ENCODE measurements around the gene RSPH3. TPM values are rescaled to one million over a fixed set of nuclear protein-coding genes. Genes with fewer than 3 reads are reported as not detected.

The RSPH3 gene
- total and polyA plus RNA-seq, 2 of the 13 experiments (the other 11 are each of a cell fraction or from before 2014, with no cell fraction given): 1.3 to 3.5 TPM

- TF ChIP-seq IRF1 (CRISPR knock-in tag; IDR thresholded peaks at IDR 0.05; ENCODE audit: low read depth) (0 out of 2 replicates have a peak, but pooled peaks have one; percentile 41), ZNF317 (CRISPR knock-in tag; IDR thresholded peaks at IDR 0.05) (peak; percentile 94), ZNF256 (CRISPR knock-in tag; conservative IDR thresholded peaks at IDR 0.05) (peak; percentile 96), TEAD2 (CRISPR knock-in tag; IDR thresholded peaks at IDR 0.05) (peak; percentile 84; the same call in 1 of the 2 replicates), SRSF9 (IDR thresholded peaks at IDR 0.05; ENCODE audit: borderline replicate concordance, insufficient read depth, low read depth, low read length, poor library complexity, severe bottlenecking) (no peak), SYNCRIP (IDR thresholded peaks at IDR 0.05; ENCODE audit: insufficient read depth, low read depth, low read length) (no peak), TFDP2 (CRISPR knock-in tag; IDR thresholded peaks at IDR 0.05) (peak; percentile 96), YEATS4 (CRISPR knock-in tag; IDR thresholded peaks at IDR 0.05; ENCODE audit: borderline replicate concordance) (peak; percentile 99), ZNF34 (CRISPR knock-in tag; IDR thresholded peaks at IDR 0.05; ENCODE audit: borderline replicate concordance) (peak; percentile 97), SUZ12 (IDR thresholded peaks at IDR 0.05; ENCODE audit: low read depth, low read length) (0 out of 2 replicates have a peak, but pooled peaks have one; percentile 5), HOXA5 (CRISPR knock-in tag; IDR thresholded peaks at IDR 0.05) (peak; percentile 97), EP300 (IDR thresholded peaks at IDR 0.05; ENCODE audit: low read depth in 2 of 2, low read length in 2 of 2) (no peak; a peak in 1 of 4 replicates), EP300 (CRISPR knock-in tag; IDR thresholded peaks at IDR 0.05; ENCODE audit: borderline replicate concordance) (peak; percentile 47; the same call in 1 of the 2 replicates), ARID5B (CRISPR knock-in tag; IDR thresholded peaks at IDR 0.05) (peak; percentile 88), TFAP4 (IDR thresholded peaks at IDR 0.05; ENCODE audit: borderline replicate concordance, low read depth) (peak; percentile 94), SRSF4 (IDR thresholded peaks at IDR 0.05; ENCODE audit: low read depth, low read length, poor library complexity, severe bottlenecking) (no peak), ZNF816 (CRISPR knock-in tag; IDR thresholded peaks at IDR 0.05; ENCODE audit: borderline replicate concordance) (peak; percentile 96; the same call in 1 of the 2 replicates), SMC3 (IDR thresholded peaks at IDR 0.05; ENCODE audit: low read length) (no peak), ZNF18 (CRISPR knock-in tag; IDR thresholded peaks at IDR 0.05; ENCODE audit: insufficient replicate concordance) (peak; percentile 96), ZC3H4 (CRISPR knock-in tag; IDR thresholded peaks at IDR 0.05; ENCODE audit: borderline replicate concordance) (no peak)
Measured at GRCh38 chr6:158999666-159000403, at the start of gene RSPH3 (continued).
